GM23248 (cell line): ENCODE measurements around the gene SNX27. TPM values are rescaled to one million over a fixed set of nuclear protein-coding genes. Genes with fewer than 3 reads are reported as not detected.
A peak's percentile ranks its signal among the peaks of the same experiment; 100 is the strongest.

Experiments used
- DNase-seq: peaks from one replicate; pipeline ENCODE4 v3.0.0-alpha.2; 2015
- H2AFZ ChIP-seq: fragments of 200-600 bp; sonication (generic); 2 replicates; pipeline ENCODE4 v1.6.1; 2016; ENCODE audit warnings: antibody characterized with exemption
- H3F3A ChIP-seq: fragments of 200-600 bp; sonication (generic); 2 replicates; pipeline ENCODE4 v1.6.1; 2016; ENCODE audit warnings: mild to moderate bottlenecking, antibody characterized with exemption, mixed run types; ENCODE audit not compliant: insufficient read depth
- H3K27ac ChIP-seq: fragments of 200-600 bp; sonication (generic); 2 replicates; pipeline ENCODE4 v1.5.1; 2016; ENCODE audit warnings: mild to moderate bottlenecking
- H3K27me3 ChIP-seq: fragments of 200-600 bp; sonication (generic); replicated peaks from 2 replicates; pipeline ENCODE4 v1.6.1; 2016; ENCODE audit warnings: mild to moderate bottlenecking; ENCODE audit not compliant: insufficient read depth
- H3K36me3 ChIP-seq: fragments of 200-600 bp; sonication (generic); 2 replicates; pipeline ENCODE4 v1.6.1; 2016; ENCODE audit warnings: low read depth, mild to moderate bottlenecking
- H3K4me1 ChIP-seq: fragments of 200-600 bp; sonication (generic); 2 replicates; pipeline ENCODE4 v1.6.1; 2016; ENCODE audit warnings: mild to moderate bottlenecking; ENCODE audit not compliant: insufficient read depth
- H3K4me2 ChIP-seq: fragments of 200-600 bp; sonication (generic); one replicate; pipeline ENCODE4 v1.6.1; 2016; ENCODE audit warnings: mild to moderate bottlenecking; ENCODE audit not compliant: unreplicated experiment
- H3K4me3 ChIP-seq: fragments of 200-600 bp; sonication (generic); 2 replicates; pipeline ENCODE4 v1.5.1; 2016; ENCODE audit warnings: mild to moderate bottlenecking
- H3K79me2 ChIP-seq: fragments of 200-600 bp; sonication (generic); 2 replicates; pipeline ENCODE4 v1.6.1; 2016; ENCODE audit warnings: mild to moderate bottlenecking; ENCODE audit not compliant: insufficient read depth
- H3K9ac ChIP-seq: fragments of 200-600 bp; sonication (generic); 2 replicates; pipeline ENCODE4 v1.6.1; 2016; ENCODE audit warnings: mild to moderate bottlenecking
- H3K9me2 ChIP-seq: fragments of 200-600 bp; sonication (generic); 2 replicates; pipeline ENCODE4 v1.6.1; 2016; ENCODE audit warnings: mixed run types, mild to moderate bottlenecking, moderate library complexity; ENCODE audit not compliant: insufficient read depth
- H3K9me3 ChIP-seq: fragments of 200-600 bp; sonication (generic); one replicate; pipeline ENCODE4 v1.6.1; 2017; ENCODE audit warnings: low read depth
- H4K20me1 ChIP-seq: fragments of 200-600 bp; sonication (generic); 2 replicates; pipeline ENCODE4 v1.6.0; 2016; ENCODE audit not compliant: insufficient read depth
- EZH2 ChIP-seq: fragments of 200-600 bp; sonication (generic); IDR thresholded peaks from 2 replicates; pipeline ENCODE4 v1.6.1; 2018; ENCODE audit warnings: antibody characterized with exemption, mild to moderate bottlenecking; ENCODE audit not compliant: insufficient read depth, poor library complexity, severe bottlenecking
- EZH2phosphoT487 ChIP-seq: fragments of 200-600 bp; sonication (generic); IDR thresholded peaks from 2 replicates; pipeline ENCODE4 v1.6.1; 2018; ENCODE audit warnings: antibody characterized with exemption, moderate library complexity, mild to moderate bottlenecking, low read depth; ENCODE audit not compliant: insufficient read depth
- WGBS, 2 experiments: methylation state at CpG; one replicate each; pipeline ENCODE4 v1.1.6; 2015 to 2017; ENCODE audit warnings: low lambda C conversion rate in 2 of 2, low coverage in 1 of 2; ENCODE audit errors: missing lambda C conversion rate in 2 of 2; 5-methylcytosine and 5-hydroxymethylcytosine counted together
- in situ Hi-C: fragments of 300-500 bp; cut with MboI; formaldehyde crosslinking; loops from 2 replicates; pipeline ENCODE4 v1.15.0; 2020
- polyA plus RNA-seq: library from polyadenylated mRNA; unstranded; fragments of >200 nt; fragmentation: Nextera tagmentation; extraction: Ambion mirVana; gene quantifications from 2 replicates; pipeline ENCODE4 v1.2.1, GENCODE V29; 2016
- total RNA-seq: library from RNA; depleted of rRNA; stranded (reverse); fragments of >200 nt; shearing (Covaris generic); gene quantifications from 2 replicates; pipeline ENCODE4 v1.2.3, GENCODE V29; 2014

Gene SNX27
- total and polyA plus RNA-seq, 2 experiments from 2014 or later = 12.0 to 18.0 TPM

DNA sequence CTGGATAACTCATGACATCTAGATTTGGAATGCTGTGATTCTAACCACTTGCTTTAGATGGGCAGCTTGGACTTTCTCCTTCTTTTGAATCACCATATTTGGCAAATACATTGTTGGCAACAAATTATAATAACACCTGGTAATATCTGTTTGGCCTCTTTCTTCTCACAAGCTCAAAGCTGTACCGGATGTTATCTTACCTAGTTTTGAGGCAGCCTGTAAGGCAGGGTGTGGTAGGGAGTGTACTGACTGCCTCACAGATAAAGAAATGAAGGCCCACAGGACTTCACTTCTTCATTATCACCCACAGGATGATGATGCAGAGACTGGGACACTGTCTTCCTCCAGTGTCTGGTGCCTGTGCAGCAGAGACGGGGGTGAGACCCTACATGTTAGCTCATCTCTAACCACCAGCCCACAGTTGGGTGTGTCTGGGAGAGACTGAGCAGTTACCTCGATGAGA lies 43.2 kb upstream of the SNX27 start:
- Histone ChIP-seq H3K79me2 (peaks cover 3% of the 10 kb centered on the region; the same call in 1 of the 2 replicates), H3F3A (peaks cover 6% of the 10 kb centered on the region; the same call in 1 of the 2 replicates), H3K27me3 (no peaks in the 10 kb centered on the region), H3K4me2 (no peak overlapping the region), H3K9ac (no peak overlapping the region), H3K36me3 (peaks cover 33% of the 10 kb centered on the region), H4K20me1 (no peaks in the 10 kb centered on the region), H3K4me1 (peaks cover 6% of the 10 kb centered on the region; the same call in 1 of the 2 replicates), H3K27ac (no peak overlapping the region), H3K9me2 (no peaks in the 10 kb centered on the region), H2AFZ (no peak overlapping the region), H3K4me3 (no peak overlapping the region), H3K9me3 (no peaks in the 10 kb centered on the region)
- in situ Hi-C loops = no loop called here
- DNase-seq = no peak
- TF ChIP-seq EZH2phosphoT487 = no peak
- no peak for TF ChIP-seq EZH2
- 69 to 75% methylated on average over 3 of the region's 3 CpGs for WGBS, 2 experiments

DNA sequence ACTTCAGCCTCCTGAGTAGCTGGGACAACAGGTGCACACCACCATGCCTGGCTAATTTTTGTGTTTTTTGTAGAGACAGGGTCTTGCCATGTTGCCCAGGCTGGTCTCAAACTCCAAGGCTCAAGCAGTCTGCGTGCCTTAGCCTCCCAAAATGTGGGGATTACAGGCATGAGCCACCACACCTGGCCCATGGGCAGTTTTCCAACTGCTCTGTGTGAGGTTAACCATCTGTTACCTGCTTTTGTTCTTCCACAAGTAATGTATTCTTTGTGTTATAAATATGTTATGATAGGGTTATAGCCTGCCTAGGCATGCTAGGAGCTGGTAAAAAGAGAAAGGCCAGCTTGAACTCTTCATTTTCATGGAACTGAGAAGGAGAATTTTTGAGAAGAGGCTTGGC lies 41.0 kb upstream of the SNX27 start:
- Histone ChIP-seq H3K36me3 (peaks cover 30% of the 10 kb centered on the region), H3K9ac (no peak overlapping the region), H3K79me2 (no peaks in the 10 kb centered on the region), H3K9me3 (no peaks in the 10 kb centered on the region), H4K20me1 (no peaks in the 10 kb centered on the region), H3K4me3 (no peak overlapping the region), H3K9me2 (no peaks in the 10 kb centered on the region), H2AFZ (no peak overlapping the region), H3K27ac (no peak overlapping the region), H3K4me2 (no peak overlapping the region), H3K27me3 (no peaks in the 10 kb centered on the region), H3F3A (peaks cover 11% of the 10 kb centered on the region), H3K4me1 (peaks cover 19% of the 10 kb centered on the region)
- in situ Hi-C loops = no loop called here
- TF ChIP-seq EZH2phosphoT487 (no peak), EZH2 (no peak)
- no peak for DNase-seq
- whole genome bisulfite sequencing, 2 experiments = 88 to 95% methylated on average over 1 of the region's 1 CpG

DNA sequence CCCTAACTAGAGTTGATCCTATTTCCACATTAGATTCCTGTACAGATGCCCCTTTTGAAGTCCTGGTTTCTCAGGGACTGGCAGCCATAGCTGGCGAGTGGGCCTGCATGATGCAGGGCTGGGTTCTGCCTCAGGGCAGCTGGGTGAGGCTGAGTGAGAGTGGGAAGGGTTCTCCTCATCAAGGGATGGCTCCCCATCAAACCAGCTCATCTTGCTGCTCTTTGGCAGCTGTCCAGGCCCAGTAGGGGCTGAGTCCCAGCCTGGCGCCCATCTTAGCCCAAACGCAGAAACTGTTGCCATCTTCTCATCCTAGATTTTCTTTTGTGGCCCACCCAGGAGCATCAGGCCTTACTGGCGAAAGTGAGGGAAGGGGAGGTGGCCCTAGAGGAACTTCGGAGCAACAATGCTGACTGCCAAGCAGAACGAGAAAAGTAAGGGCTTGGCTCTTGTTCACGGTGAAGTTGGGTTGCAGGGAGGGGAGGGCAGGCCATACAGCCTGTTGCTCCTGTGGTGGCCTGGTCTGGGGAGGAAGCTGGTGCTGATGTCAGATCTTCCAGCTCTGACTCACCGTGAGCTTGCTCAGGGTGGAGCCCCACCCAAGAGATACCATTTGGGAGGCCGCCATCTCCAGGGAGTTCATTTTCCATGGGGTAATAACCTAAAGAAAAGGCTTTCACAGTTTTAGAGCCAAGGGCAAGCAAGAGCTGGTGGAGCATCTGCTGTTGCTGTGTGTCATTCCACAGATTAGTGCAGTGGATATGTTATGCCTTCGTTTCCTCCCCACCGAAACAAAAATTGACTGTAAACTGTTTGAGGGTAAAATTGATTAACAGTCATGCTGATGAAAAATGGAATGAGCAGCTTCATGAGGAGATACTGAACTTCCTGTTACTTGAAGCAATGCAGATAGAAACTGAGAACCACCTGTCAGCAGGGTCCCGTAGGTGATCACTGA lies 37.0 kb upstream of the SNX27 start:
- peak; percentile 96 for DNase-seq
- Histone ChIP-seq H3K9me2 (no peaks in the 10 kb centered on the region), H2AFZ (peak overlapping the region; percentile 54; the same call in 1 of the 2 replicates), H3K9me3 (no peaks in the 10 kb centered on the region), H3K4me1 (peaks cover 27% of the 10 kb centered on the region), H3K9ac (peak overlapping the region; percentile 41; the same call in 1 of the 2 replicates), H3K27ac (peak overlapping the region; percentile 79), H3K36me3 (peaks cover 29% of the 10 kb centered on the region), H4K20me1 (no peaks in the 10 kb centered on the region), H3K79me2 (no peaks in the 10 kb centered on the region), H3K27me3 (no peaks in the 10 kb centered on the region), H3K4me3 (no peak overlapping the region), H3K4me2 (peak overlapping the region; percentile 23), H3F3A (peaks cover 22% of the 10 kb centered on the region)
- in situ Hi-C loops = no loop called here
- WGBS, 2 experiments = 45 to 51% methylated on average over 12 of the region's 12 CpGs
- TF ChIP-seq EZH2phosphoT487 (no peak), EZH2 (no peak)

DNA sequence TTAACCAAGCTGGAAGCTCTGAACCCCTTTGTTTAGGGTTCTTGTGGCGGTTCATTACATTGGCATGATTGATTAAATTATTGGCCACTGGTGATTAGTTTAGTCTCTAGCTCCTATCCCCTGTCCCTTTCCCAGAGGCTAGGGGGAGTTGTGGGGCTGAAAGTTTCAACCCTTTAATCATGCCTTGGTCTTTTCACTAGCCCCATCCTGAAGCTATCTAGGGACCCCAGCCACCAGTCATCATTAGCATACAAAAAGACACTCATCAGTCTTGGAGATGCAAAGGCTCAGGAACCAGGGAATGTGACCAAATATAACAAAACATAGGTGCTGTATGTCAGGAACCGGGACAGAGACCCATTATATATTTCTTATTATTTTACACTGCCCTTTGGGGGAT lies 34.7 kb upstream of the SNX27 start:
- no peaks in the 10 kb centered on the region for H4K20me1 ChIP-seq
- no peaks in the 10 kb centered on the region for H3K27me3 ChIP-seq
- no peak overlapping the region for H3K9ac ChIP-seq
- no peaks in the 10 kb centered on the region for H3K9me3 ChIP-seq
- no peak overlapping the region for H3K4me3 ChIP-seq
- DNase-seq = no peak
- H3K4me1 ChIP-seq = peaks cover 25% of the 10 kb centered on the region
- no peaks in the 10 kb centered on the region for H3K9me2 ChIP-seq
- H2AFZ ChIP-seq = no peak overlapping the region
- no peak overlapping the region for H3K27ac ChIP-seq
- TF ChIP-seq EZH2phosphoT487 = no peak
- TF ChIP-seq EZH2 = no peak
- no peaks in the 10 kb centered on the region for H3K79me2 ChIP-seq
- 97 to 98% methylated on average over 2 of the region's 2 CpGs for WGBS, 2 experiments
- no peak overlapping the region for H3K4me2 ChIP-seq
- peaks cover 25% of the 10 kb centered on the region; the same call in 1 of the 2 replicates for H3K36me3 ChIP-seq
- H3F3A ChIP-seq = peaks cover 16% of the 10 kb centered on the region
- in situ Hi-C loops = no loop called here
